Suprapubic skin (tissue), 4 donors: Measurements from ENCODE around the gene MTMR6. TPM values are rescaled to one million over a fixed set of nuclear protein-coding genes. Genes with fewer than 3 reads are reported as not detected.
A peak's percentile ranks its signal among the peaks of the same experiment; 100 is the strongest.
"Not testable (repeated sequence)": the region's sequence is repeated elsewhere in the genome, so short reads cannot be mapped to it uniquely, and the experiment has no call there.

Experiments used
- DNase-seq, 2 donors: peaks; one replicate each; pipeline ENCODE4 v3.0.0-alpha.2; 2019; ENCODE audit warnings: low spot score in 2 of 2
- H3K27ac ChIP-seq: fragments of 200-600 bp; sonication (generic); one replicate; pipeline ENCODE4 v1.5.1; 2019
- H3K27me3 ChIP-seq: fragments of 200-600 bp; sonication (generic); one replicate; pipeline ENCODE4 v1.5.1; 2019
- H3K36me3 ChIP-seq: fragments of 200-600 bp; sonication (generic); one replicate; pipeline ENCODE4 v1.5.1; 2019
- H3K4me1 ChIP-seq: fragments of 200-600 bp; sonication (generic); one replicate; pipeline ENCODE4 v1.5.1; 2019
- H3K4me3 ChIP-seq: fragments of 200-600 bp; sonication (generic); one replicate; pipeline ENCODE4 v1.5.1; 2019; ENCODE audit warnings: mild to moderate bottlenecking
- H3K9me3 ChIP-seq: fragments of 200-600 bp; sonication (generic); one replicate; pipeline ENCODE4 v1.5.1; 2019
- CTCF ChIP-seq, 2 donors: fragments of 200-600 bp in 1 of 2; fragments of 450-650 bp in 1 of 2; sonication (generic) in 1 of 2; IDR thresholded peaks; one replicate each; pipeline ENCODE4 v1.5.1; 2016 to 2019; ENCODE audit warnings: antibody characterized with exemption in 2 of 2, mild to moderate bottlenecking in 1 of 2, moderate library complexity in 1 of 2
- EP300 ChIP-seq: sonication (generic); formaldehyde crosslinking; IDR thresholded peaks from one replicate; pipeline ENCODE4 v1.6.1; 2017; ENCODE audit warnings: antibody characterized with exemption
- POLR2A ChIP-seq, 2 donors: fragments of 450-650 bp; IDR thresholded peaks; one replicate each; pipeline ENCODE4 v1.6.1; 2017; ENCODE audit warnings: antibody characterized with exemption in 2 of 2, mild to moderate bottlenecking in 2 of 2, moderate library complexity in 2 of 2
- POLR2AphosphoS5 ChIP-seq, 3 donors: sonication (generic); formaldehyde crosslinking; IDR thresholded peaks; one replicate each; pipeline ENCODE4 v1.6.1; 2017; ENCODE audit warnings: antibody characterized with exemption in 3 of 3
- WGBS: methylation state at CpG from one replicate; pipeline ENCODE4 v1.1.5; 2018; 5-methylcytosine and 5-hydroxymethylcytosine counted together
- total RNA-seq, 4 donors: library from RNA; depleted of rRNA; stranded (reverse); fragments of >200 nt; gene quantifications; one replicate each; pipeline ENCODE4 v1.1.0, GENCODE V29; 2016

MTMR6 gene
- total RNA-seq, 4 donors from 2014 or later, result 11.0 to 14.3 (median 12.1) TPM

- no peak for DNase-seq
- Histone ChIP-seq H3K4me1 (peaks cover 15% of the 10 kb centered on the region), H3K9me3 (no peaks in the 10 kb centered on the region), H3K36me3 (peaks cover 61% of the 10 kb centered on the region), H3K27me3 (no peaks in the 10 kb centered on the region), H3K4me3 (no peak overlapping the region), H3K27ac (no peak overlapping the region)
- TF ChIP-seq EP300, result no peak
- no peak for TF ChIP-seq CTCF (IDR thresholded peaks at IDR 0.05)
- no peak for TF ChIP-seq POLR2AphosphoS5 (IDR thresholded peaks at IDR 0.05)
- no peak for TF ChIP-seq POLR2A (IDR thresholded peaks at IDR 0.05)
- 74% methylated on average over 1 of the region's 1 CpG for WGBS
Observed at GRCh38 chr13:25319771-25320170, 32.5 kb upstream of the MTMR6 start.

GRCh38 chr13:25318946-25319345 is 31.7 kb upstream of the MTMR6 start:
- WGBS, result 78% methylated on average over 4 of the region's 4 CpGs
- Histone ChIP-seq H3K36me3 (peaks cover 65% of the 10 kb centered on the region), H3K4me1 (peaks cover 15% of the 10 kb centered on the region)
- H3K27ac ChIP-seq, H3K27me3 ChIP-seq, DNase-seq, H3K9me3 ChIP-seq, H3K4me3 ChIP-seq: not testable (repeated sequence)

GRCh38 chr13:25310891-25311290 is 23.6 kb upstream of the MTMR6 start:
- Histone ChIP-seq H3K4me3 (no peak overlapping the region), H3K27me3 (no peaks in the 10 kb centered on the region), H3K36me3 (peaks cover 64% of the 10 kb centered on the region), H3K27ac (no peak overlapping the region), H3K9me3 (no peaks in the 10 kb centered on the region), H3K4me1 (no peaks in the 10 kb centered on the region)
- no peak for DNase-seq
- TF ChIP-seq POLR2A (IDR thresholded peaks at IDR 0.05), result no peak
- TF ChIP-seq POLR2AphosphoS5 (IDR thresholded peaks at IDR 0.05), result no peak
- TF ChIP-seq EP300, result no peak
- no peak for TF ChIP-seq CTCF (IDR thresholded peaks at IDR 0.05)
- 96% methylated on average over 3 of the region's 3 CpGs for WGBS

GRCh38 chr13:25306671-25307464 is 19.6 kb upstream of the MTMR6 start:
- DNase-seq, result no peak
- 94% methylated on average over 7 of the region's 7 CpGs for WGBS
- Histone ChIP-seq H3K27ac (no peak overlapping the region), H3K9me3 (no peaks in the 10 kb centered on the region), H3K4me3 (no peak overlapping the region), H3K36me3 (peaks cover 30% of the 10 kb centered on the region), H3K4me1 (peaks cover 15% of the 10 kb centered on the region), H3K27me3 (no peaks in the 10 kb centered on the region)
- TF ChIP-seq POLR2AphosphoS5 (IDR thresholded peaks at IDR 0.05) (no peak), CTCF (IDR thresholded peaks at IDR 0.05) (no peak), POLR2A (IDR thresholded peaks at IDR 0.05) (no peak), EP300 (no peak)

- Histone ChIP-seq H3K9me3 (no peaks in the 10 kb centered on the region), H3K4me1 (peaks cover 20% of the 10 kb centered on the region), H3K4me3 (peak overlapping the region; percentile 67), H3K27ac (peak overlapping the region; percentile 85), H3K27me3 (peaks cover 3% of the 10 kb centered on the region), H3K36me3 (no peaks in the 10 kb centered on the region)
- DNase-seq, result no peak
- WGBS, result 2% methylated on average over 7 of the region's 7 CpGs
- TF ChIP-seq EP300 (no peak), CTCF (IDR thresholded peaks at IDR 0.05) (no peak), POLR2A (IDR thresholded peaks at IDR 0.05) (no peak), POLR2AphosphoS5 (IDR thresholded peaks at IDR 0.05) (no peak)
Observed at GRCh38 chr13:25302121-25302520, 14.8 kb upstream of the MTMR6 start.
